ENCODE results near the gene SLC14A1.

Gene SLC14A1

GRCh38 chr18:45723567-45724355 lies at the start of gene SLC14A1:
TSS of gene SLC14A1 (plus strand) at chr18:45724181. CDS start at chr18:45730321, 6,140 bp downstream.
- no peak within 1 kb of the TSS for H3K27ac ChIP-seq
- H3K27me3 ChIP-seq (ENCODE audit: control insufficient read depth, insufficient read depth, low read length), result no peaks in the 10 kb centered on the region
- no peak within 1 kb of the TSS for H3K9ac ChIP-seq
- H3K9me3 ChIP-seq (ENCODE audit: control insufficient read depth, low read length), result no peaks in the 10 kb centered on the region
- H3K36me3 ChIP-seq (ENCODE audit: control insufficient read depth, insufficient read depth, low read length), result no peaks in the 10 kb centered on the region
- no peak within 1 kb of the TSS for H2AFZ ChIP-seq
- no peak within 1 kb of the TSS for H3K4me2 ChIP-seq (ENCODE audit: low read length)
- TF ChIP-seq CTCF (IDR thresholded peaks at IDR 0.05), result no peak
- no peaks in the 10 kb centered on the region for H3K4me1 ChIP-seq
- no peaks in the 10 kb centered on the region for H3K79me2 ChIP-seq
- H3K4me3 ChIP-seq (ENCODE audit: low read depth, low read length), result no peak within 1 kb of the TSS

GRCh38 chr18:45677276-45677807 lies 46.6 kb upstream of the SLC14A1 start:
- no peak overlapping the region for H3K4me2 ChIP-seq (ENCODE audit: low read length)
- H3K9ac ChIP-seq, result no peak overlapping the region
- H2AFZ ChIP-seq, result no peak overlapping the region
- peaks cover 2% of the 10 kb centered on the region for H3K4me1 ChIP-seq
- no peak overlapping the region for H3K4me3 ChIP-seq (ENCODE audit: low read depth, low read length)
- no peaks in the 10 kb centered on the region for H3K36me3 ChIP-seq (ENCODE audit: control insufficient read depth, insufficient read depth, low read length)
- H3K27ac ChIP-seq, result no peak overlapping the region
- H3K9me3 ChIP-seq (ENCODE audit: control insufficient read depth, low read length), result no peaks in the 10 kb centered on the region
- H3K79me2 ChIP-seq, result no peaks in the 10 kb centered on the region
- no peaks in the 10 kb centered on the region for H3K27me3 ChIP-seq (ENCODE audit: control insufficient read depth, insufficient read depth, low read length)
- TF ChIP-seq CTCF (IDR thresholded peaks at IDR 0.05), result no peak

DNA sequence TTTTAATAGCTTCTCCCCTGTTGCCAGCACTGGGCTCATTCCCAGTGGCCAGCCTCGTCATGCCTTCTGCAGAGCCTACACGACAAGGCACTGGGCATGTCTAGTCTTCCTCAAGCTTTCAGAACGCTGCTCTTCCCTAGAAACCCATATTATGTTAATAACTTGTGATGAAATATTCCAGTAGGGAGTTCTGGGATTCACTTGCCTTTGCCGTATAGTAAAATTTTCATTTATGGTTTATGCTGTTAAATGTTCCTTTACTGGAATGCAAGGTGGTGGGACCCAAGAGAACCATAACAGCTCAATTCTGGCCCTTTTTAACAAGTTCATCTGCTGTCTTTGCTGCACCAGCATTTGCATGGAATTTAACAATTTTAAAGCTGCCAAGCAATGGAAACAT lies 45.5 kb upstream of the SLC14A1 start:
- Histone ChIP-seq H3K9me3 (ENCODE audit: control insufficient read depth, low read length) (no peaks in the 10 kb centered on the region), H3K9ac (no peak overlapping the region), H3K79me2 (no peaks in the 10 kb centered on the region), H2AFZ (no peak overlapping the region), H3K4me3 (ENCODE audit: low read depth, low read length) (no peak overlapping the region), H3K36me3 (ENCODE audit: control insufficient read depth, insufficient read depth, low read length) (no peaks in the 10 kb centered on the region), H3K27ac (no peak overlapping the region), H3K27me3 (ENCODE audit: control insufficient read depth, insufficient read depth, low read length) (no peaks in the 10 kb centered on the region), H3K4me2 (ENCODE audit: low read length) (no peak overlapping the region), H3K4me1 (peaks cover 7% of the 10 kb centered on the region)
- TF ChIP-seq CTCF (IDR thresholded peaks at IDR 0.05), result no peak

DNA sequence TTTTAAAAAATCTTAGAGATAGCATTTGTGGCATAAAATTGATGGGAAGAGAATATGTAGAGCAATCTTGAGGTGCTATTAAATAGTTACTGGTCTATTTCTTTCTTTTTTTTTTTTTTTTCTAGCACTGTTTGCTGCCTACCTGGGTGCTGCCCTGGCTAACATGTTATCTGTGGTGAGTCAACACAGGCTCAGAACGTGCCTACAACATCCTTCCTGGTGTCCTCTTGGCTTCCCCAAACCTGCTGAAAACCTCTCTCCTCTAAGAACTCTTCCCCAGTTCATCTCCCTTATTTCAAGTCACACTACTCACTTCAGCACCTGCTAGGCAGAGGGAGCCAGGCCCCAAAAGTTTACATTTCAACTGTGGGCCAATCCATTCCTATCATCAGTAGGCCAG lies 45.1 kb upstream of the SLC14A1 start:
- peaks cover 7% of the 10 kb centered on the region for H3K4me1 ChIP-seq
- TF ChIP-seq CTCF (IDR thresholded peaks at IDR 0.05), result no peak
- no peak overlapping the region for H3K9ac ChIP-seq
- H2AFZ ChIP-seq, result peak overlapping the region; percentile 17
- no peaks in the 10 kb centered on the region for H3K79me2 ChIP-seq
- H3K4me3 ChIP-seq (ENCODE audit: low read depth, low read length), result no peak overlapping the region
- no peaks in the 10 kb centered on the region for H3K36me3 ChIP-seq (ENCODE audit: control insufficient read depth, insufficient read depth, low read length)
- H3K27ac ChIP-seq, result no peak overlapping the region
- H3K9me3 ChIP-seq (ENCODE audit: control insufficient read depth, low read length), result no peaks in the 10 kb centered on the region
- no peak overlapping the region for H3K4me2 ChIP-seq (ENCODE audit: low read length)
- H3K27me3 ChIP-seq (ENCODE audit: control insufficient read depth, insufficient read depth, low read length), result no peaks in the 10 kb centered on the region
